ENCODE results near the gene COL12A1. TPM values are rescaled to one million over a fixed set of nuclear protein-coding genes. Genes with fewer than 3 reads are reported as not detected.
A peak's percentile ranks its signal among the peaks of the same experiment; 100 is the strongest.

The COL12A1 gene
- total and polyA plus RNA-seq, 9 of the 15 experiments (the other 6 are each of a cell fraction or from before 2014, with no cell fraction given) = 0.11 TPM; not detected in 8

DNA sequence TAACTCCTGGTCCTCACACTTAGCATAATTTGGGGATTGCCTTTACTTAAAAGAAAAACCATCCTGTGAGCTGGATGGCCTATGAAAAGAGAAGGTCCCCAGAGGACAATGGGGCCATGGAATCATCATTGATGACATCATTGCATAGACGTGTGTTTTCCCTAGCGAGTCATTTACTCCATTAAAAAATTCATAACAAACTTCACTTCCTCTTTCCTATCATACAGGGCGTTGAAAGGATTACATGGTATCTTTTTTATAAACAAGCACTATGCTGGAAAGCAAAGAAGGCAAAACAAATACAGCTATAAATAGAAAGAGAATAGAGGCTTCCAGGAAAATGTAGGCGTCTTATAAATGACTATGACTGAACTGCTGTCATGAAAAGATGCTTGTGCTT, 11.3 kb upstream of the COL12A1 start (continued):
- TF ChIP-seq, protein P1, sequence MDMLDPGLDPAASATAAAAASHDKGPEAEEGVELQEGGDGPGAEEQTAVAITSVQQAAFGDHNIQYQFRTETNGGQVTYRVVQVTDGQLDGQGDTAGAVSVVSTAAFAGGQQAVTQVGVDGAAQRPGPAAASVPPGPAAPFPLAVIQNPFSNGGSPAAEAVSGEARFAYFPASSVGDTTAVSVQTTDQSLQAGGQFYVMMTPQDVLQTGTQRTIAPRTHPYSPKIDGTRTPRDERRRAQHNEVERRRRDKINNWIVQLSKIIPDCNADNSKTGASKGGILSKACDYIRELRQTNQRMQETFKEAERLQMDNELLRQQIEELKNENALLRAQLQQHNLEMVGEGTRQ (CRISPR knock-in tag; IDR thresholded peaks at IDR 0.05) = no peak
- TF ChIP-seq HEY1 (CRISPR knock-in tag; IDR thresholded peaks at IDR 0.05; ENCODE audit: borderline replicate concordance) (no peak), STAT5B (CRISPR knock-in tag; IDR thresholded peaks at IDR 0.05) (no peak), EGR1 (conservative IDR thresholded peaks at IDR 0.05) (0 out of 2 replicates have a peak, but pooled peaks have one; percentile 25), ZNF507 (tag; conservative IDR thresholded peaks at IDR 0.05) (no peak), SOX6 (IDR thresholded peaks at IDR 0.05) (peak; percentile 43; the same call in 1 of the 2 replicates), ZBTB17 (CRISPR knock-in tag; IDR thresholded peaks at IDR 0.05) (no peak), GTF2E2 (tag; IDR thresholded peaks at IDR 0.05) (no peak), ZFP30 (CRISPR knock-in tag; IDR thresholded peaks at IDR 0.05; ENCODE audit: borderline replicate concordance) (no peak), POLR2AphosphoS2 (IDR thresholded peaks at IDR 0.05; ENCODE audit: low read length) (no peak), RBM14 (IDR thresholded peaks at IDR 0.05; ENCODE audit: borderline replicate concordance, insufficient read depth, low read depth, low read length) (no peak), ZNF3 (CRISPR knock-in tag; IDR thresholded peaks at IDR 0.05) (no peak)
- TF ChIP-seq, protein P2, sequence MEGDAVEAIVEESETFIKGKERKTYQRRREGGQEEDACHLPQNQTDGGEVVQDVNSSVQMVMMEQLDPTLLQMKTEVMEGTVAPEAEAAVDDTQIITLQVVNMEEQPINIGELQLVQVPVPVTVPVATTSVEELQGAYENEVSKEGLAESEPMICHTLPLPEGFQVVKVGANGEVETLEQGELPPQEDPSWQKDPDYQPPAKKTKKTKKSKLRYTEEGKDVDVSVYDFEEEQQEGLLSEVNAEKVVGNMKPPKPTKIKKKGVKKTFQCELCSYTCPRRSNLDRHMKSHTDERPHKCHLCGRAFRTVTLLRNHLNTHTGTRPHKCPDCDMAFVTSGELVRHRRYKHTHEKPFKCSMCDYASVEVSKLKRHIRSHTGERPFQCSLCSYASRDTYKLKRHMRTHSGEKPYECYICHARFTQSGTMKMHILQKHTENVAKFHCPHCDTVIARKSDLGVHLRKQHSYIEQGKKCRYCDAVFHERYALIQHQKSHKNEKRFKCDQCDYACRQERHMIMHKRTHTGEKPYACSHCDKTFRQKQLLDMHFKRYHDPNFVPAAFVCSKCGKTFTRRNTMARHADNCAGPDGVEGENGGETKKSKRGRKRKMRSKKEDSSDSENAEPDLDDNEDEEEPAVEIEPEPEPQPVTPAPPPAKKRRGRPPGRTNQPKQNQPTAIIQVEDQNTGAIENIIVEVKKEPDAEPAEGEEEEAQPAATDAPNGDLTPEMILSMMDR (IDR thresholded peaks at IDR 0.05 in 2 of 3, conservative IDR thresholded peaks at IDR 0.05 in 1 of 3; ENCODE audit: insufficient read depth in 2 of 3, low read depth in 1 of 3, low read length in 3 of 3) = no peak
- TF ChIP-seq, protein P3, sequence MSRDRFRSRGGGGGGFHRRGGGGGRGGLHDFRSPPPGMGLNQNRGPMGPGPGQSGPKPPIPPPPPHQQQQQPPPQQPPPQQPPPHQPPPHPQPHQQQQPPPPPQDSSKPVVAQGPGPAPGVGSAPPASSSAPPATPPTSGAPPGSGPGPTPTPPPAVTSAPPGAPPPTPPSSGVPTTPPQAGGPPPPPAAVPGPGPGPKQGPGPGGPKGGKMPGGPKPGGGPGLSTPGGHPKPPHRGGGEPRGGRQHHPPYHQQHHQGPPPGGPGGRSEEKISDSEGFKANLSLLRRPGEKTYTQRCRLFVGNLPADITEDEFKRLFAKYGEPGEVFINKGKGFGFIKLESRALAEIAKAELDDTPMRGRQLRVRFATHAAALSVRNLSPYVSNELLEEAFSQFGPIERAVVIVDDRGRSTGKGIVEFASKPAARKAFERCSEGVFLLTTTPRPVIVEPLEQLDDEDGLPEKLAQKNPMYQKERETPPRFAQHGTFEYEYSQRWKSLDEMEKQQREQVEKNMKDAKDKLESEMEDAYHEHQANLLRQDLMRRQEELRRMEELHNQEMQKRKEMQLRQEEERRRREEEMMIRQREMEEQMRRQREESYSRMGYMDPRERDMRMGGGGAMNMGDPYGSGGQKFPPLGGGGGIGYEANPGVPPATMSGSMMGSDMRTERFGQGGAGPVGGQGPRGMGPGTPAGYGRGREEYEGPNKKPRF (IDR thresholded peaks at IDR 0.05; ENCODE audit: low read depth, low read length) = no peak
- TF ChIP-seq, protein P4, sequence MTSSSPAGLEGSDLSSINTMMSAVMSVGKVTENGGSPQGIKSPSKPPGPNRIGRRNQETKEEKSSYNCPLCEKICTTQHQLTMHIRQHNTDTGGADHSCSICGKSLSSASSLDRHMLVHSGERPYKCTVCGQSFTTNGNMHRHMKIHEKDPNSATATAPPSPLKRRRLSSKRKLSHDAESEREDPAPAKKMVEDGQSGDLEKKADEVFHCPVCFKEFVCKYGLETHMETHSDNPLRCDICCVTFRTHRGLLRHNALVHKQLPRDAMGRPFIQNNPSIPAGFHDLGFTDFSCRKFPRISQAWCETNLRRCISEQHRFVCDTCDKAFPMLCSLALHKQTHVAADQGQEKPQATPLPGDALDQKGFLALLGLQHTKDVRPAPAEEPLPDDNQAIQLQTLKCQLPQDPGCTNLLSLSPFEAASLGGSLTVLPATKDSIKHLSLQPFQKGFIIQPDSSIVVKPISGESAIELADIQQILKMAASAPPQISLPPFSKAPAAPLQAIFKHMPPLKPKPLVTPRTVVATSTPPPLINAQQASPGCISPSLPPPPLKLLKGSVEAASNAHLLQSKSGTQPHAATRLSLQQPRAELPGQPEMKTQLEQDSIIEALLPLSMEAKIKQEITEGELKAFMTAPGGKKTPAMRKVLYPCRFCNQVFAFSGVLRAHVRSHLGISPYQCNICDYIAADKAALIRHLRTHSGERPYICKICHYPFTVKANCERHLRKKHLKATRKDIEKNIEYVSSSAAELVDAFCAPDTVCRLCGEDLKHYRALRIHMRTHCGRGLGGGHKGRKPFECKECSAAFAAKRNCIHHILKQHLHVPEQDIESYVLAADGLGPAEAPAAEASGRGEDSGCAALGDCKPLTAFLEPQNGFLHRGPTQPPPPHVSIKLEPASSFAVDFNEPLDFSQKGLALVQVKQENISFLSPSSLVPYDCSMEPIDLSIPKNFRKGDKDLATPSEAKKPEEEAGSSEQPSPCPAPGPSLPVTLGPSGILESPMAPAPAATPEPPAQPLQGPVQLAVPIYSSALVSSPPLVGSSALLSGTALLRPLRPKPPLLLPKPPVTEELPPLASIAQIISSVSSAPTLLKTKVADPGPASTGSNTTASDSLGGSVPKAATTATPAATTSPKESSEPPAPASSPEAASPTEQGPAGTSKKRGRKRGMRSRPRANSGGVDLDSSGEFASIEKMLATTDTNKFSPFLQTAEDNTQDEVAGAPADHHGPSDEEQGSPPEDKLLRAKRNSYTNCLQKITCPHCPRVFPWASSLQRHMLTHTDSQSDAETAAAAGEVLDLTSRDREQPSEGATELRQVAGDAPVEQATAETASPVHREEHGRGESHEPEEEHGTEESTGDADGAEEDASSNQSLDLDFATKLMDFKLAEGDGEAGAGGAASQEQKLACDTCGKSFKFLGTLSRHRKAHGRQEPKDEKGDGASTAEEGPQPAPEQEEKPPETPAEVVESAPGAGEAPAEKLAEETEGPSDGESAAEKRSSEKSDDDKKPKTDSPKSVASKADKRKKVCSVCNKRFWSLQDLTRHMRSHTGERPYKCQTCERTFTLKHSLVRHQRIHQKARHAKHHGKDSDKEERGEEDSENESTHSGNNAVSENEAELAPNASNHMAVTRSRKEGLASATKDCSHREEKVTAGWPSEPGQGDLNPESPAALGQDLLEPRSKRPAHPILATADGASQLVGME (CRISPR knock-in tag; IDR thresholded peaks at IDR 0.05) = no peak
- TF ChIP-seq, protein P5, sequence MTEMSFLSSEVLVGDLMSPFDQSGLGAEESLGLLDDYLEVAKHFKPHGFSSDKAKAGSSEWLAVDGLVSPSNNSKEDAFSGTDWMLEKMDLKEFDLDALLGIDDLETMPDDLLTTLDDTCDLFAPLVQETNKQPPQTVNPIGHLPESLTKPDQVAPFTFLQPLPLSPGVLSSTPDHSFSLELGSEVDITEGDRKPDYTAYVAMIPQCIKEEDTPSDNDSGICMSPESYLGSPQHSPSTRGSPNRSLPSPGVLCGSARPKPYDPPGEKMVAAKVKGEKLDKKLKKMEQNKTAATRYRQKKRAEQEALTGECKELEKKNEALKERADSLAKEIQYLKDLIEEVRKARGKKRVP (CRISPR knock-in tag; IDR thresholded peaks at IDR 0.05) = no peak

Data from K562 (cell line).